Neural cell (in vitro differentiated cells): ENCODE measurements around the gene SOX18. TPM values are rescaled to one million over a fixed set of nuclear protein-coding genes. Genes with fewer than 3 reads are reported as not detected.

Source experiments
- H2AFZ ChIP-seq: fragments of 200-600, 300-800 bp; sonication (generic), shearing (Covaris generic); 2 replicates; pipeline ENCODE4 v1.6.0; 2014; ENCODE audit warnings: low read depth, mild to moderate bottlenecking, antibody characterized with exemption, low read length, moderate library complexity
- H3F3A ChIP-seq: fragments of 200-600 bp; shearing (Covaris generic); 2 replicates; pipeline ENCODE4 v1.6.1; 2016; ENCODE audit warnings: mild to moderate bottlenecking, moderate library complexity, mixed read lengths, antibody characterized with exemption, low read length; ENCODE audit not compliant: insufficient read depth, poor library complexity, severe bottlenecking
- H3K27ac ChIP-seq: fragments of 200-600, 300-800 bp; sonication (generic), shearing (Covaris generic); 2 replicates; pipeline ENCODE4 v1.5.1; 2014; ENCODE audit warnings: mild to moderate bottlenecking, low read length, moderate library complexity
- H3K27me3 ChIP-seq: fragments of 300-800, 200-600 bp; sonication (generic), shearing (Covaris generic); 2 replicates; pipeline ENCODE4 v1.6.0; 2014; ENCODE audit warnings: mild to moderate bottlenecking, low read depth, low read length, moderate library complexity; ENCODE audit not compliant: insufficient read depth
- H3K36me3 ChIP-seq: fragments of 300-800, 200-600 bp; sonication (generic), shearing (Covaris generic); 2 replicates; pipeline ENCODE4 v1.5.1; 2014; ENCODE audit warnings: mild to moderate bottlenecking, antibody characterized with exemption, low read length, moderate library complexity; ENCODE audit not compliant: insufficient read depth
- H3K4me2 ChIP-seq: fragments of 300-800, 200-600 bp; sonication (generic), shearing (Covaris generic); 2 replicates; pipeline ENCODE4 v1.6.0; 2014; ENCODE audit warnings: mild to moderate bottlenecking, low read length
- H3K4me3 ChIP-seq: fragments of 300-800, 200-600 bp; sonication (generic), shearing (Covaris generic); 2 replicates; pipeline ENCODE4 v1.5.1; 2014; ENCODE audit warnings: mild to moderate bottlenecking, low read length, moderate library complexity
- H3K79me2 ChIP-seq: fragments of 200-600 bp; shearing (Covaris generic); replicated peaks from 2 replicates; pipeline ENCODE4 v1.6.0; 2014; ENCODE audit warnings: mild to moderate bottlenecking, low read length, moderate library complexity; ENCODE audit not compliant: insufficient read depth
- H3K9ac ChIP-seq: fragments of 300-800, 200-600 bp; sonication (generic), shearing (Covaris generic); 2 replicates; pipeline ENCODE4 v1.6.1; 2016; ENCODE audit warnings: mild to moderate bottlenecking, low read length, mixed read lengths
- H3K9me2 ChIP-seq: fragments of 200-600 bp; shearing (Covaris generic); 2 replicates; pipeline ENCODE4 v1.6.1; 2016; ENCODE audit warnings: mild to moderate bottlenecking, low read length, mixed read lengths; ENCODE audit not compliant: insufficient read depth
- H3K9me3 ChIP-seq: fragments of 200-600, 300-800 bp; sonication (generic), shearing (Covaris generic); 2 replicates; pipeline ENCODE4 v1.6.1; 2016; ENCODE audit warnings: mild to moderate bottlenecking, mixed run types, low read length, moderate library complexity, mixed read lengths
- H4K20me1 ChIP-seq: fragments of 200-600 bp; shearing (Covaris generic); 2 replicates; pipeline ENCODE4 v1.6.1; 2016; ENCODE audit warnings: mild to moderate bottlenecking, mixed run types; ENCODE audit not compliant: insufficient read depth
- CTCF ChIP-seq: fragments of 450-650 bp; IDR thresholded peaks from 2 replicates; pipeline ENCODE4 v1.5.1; 2014; ENCODE audit warnings: antibody characterized with exemption, mild to moderate bottlenecking, moderate library complexity; ENCODE audit not compliant: poor library complexity, severe bottlenecking
- EP300 ChIP-seq: fragments of 450-650 bp; conservative IDR thresholded peaks from 2 replicates; pipeline ENCODE4 v1.6.1; 2014; ENCODE audit warnings: antibody characterized with exemption, mild to moderate bottlenecking, moderate library complexity; ENCODE audit not compliant: poor library complexity, severe bottlenecking
- EZH2 ChIP-seq: fragments of 200-600, 300-800 bp; shearing (Covaris generic), sonication (generic); IDR thresholded peaks from 2 replicates; pipeline ENCODE4 v1.6.1; 2014; ENCODE audit warnings: antibody characterized with exemption, low read length, borderline replicate concordance, mild to moderate bottlenecking; ENCODE audit not compliant: insufficient read depth, poor library complexity, severe bottlenecking
- MXI1 ChIP-seq: fragments of 450-650 bp; conservative IDR thresholded peaks from 2 replicates; pipeline ENCODE4 v1.6.1; 2014; ENCODE audit warnings: antibody characterized with exemption, mild to moderate bottlenecking; ENCODE audit not compliant: poor library complexity, severe bottlenecking
- POLR2AphosphoS5 ChIP-seq: IDR thresholded peaks from 2 replicates; pipeline ENCODE4 v1.6.1; 2012
- RAD21 ChIP-seq: fragments of 450-650 bp; conservative IDR thresholded peaks from 2 replicates; pipeline ENCODE4 v1.6.1; 2014; ENCODE audit warnings: antibody characterized with exemption, mild to moderate bottlenecking, moderate library complexity
- REST ChIP-seq: IDR thresholded peaks from 2 replicates; pipeline ENCODE4 v1.6.1; 2012; ENCODE audit warnings: borderline replicate concordance
- SMC3 ChIP-seq: fragments of 450-650 bp; conservative IDR thresholded peaks from 2 replicates; pipeline ENCODE4 v1.6.1; 2014; ENCODE audit warnings: antibody characterized with exemption, mild to moderate bottlenecking, moderate library complexity; ENCODE audit not compliant: poor library complexity
- TAF1 ChIP-seq: IDR thresholded peaks from 2 replicates; pipeline ENCODE4 v1.6.1; 2012; ENCODE audit warnings: low read depth
- polyA plus RNA-seq: library from polyadenylated mRNA; depleted of rRNA; stranded (reverse); fragments of >200 nt; gene quantifications from 2 replicates; pipeline ENCODE4 v1.2.3, GENCODE V29; 2014

Gene SOX18
- polyA plus RNA-seq, 1 donor from 2014 or later: 0.12 TPM

- TF ChIP-seq MXI1 (no peak), POLR2AphosphoS5 (no peak), RAD21 (no peak)
Measured at GRCh38 chr20:64056889-64057627, 7.6 kb upstream of the SOX18 start (continued).

GRCh38 chr20:64056639-64056888, 7.1 kb upstream of the SOX18 start:
- H4K20me1 ChIP-seq: no peaks in the 10 kb centered on the region
- H2AFZ ChIP-seq: no peak overlapping the region
- no peak overlapping the region for H3K9ac ChIP-seq
- no peaks in the 10 kb centered on the region for H3F3A ChIP-seq
- no peaks in the 10 kb centered on the region for H3K36me3 ChIP-seq
- H3K79me2 ChIP-seq: no peaks in the 10 kb centered on the region
- TF ChIP-seq EP300 (no peak), EZH2 (no peak), SMC3 (no peak), TAF1 (no peak), CTCF (no peak), RAD21 (no peak), REST (no peak), POLR2AphosphoS5 (no peak), MXI1 (no peak)
- no peak overlapping the region for H3K4me2 ChIP-seq
- peaks cover 8% of the 10 kb centered on the region for H3K27me3 ChIP-seq
- H3K27ac ChIP-seq: no peak overlapping the region
- H3K9me2 ChIP-seq: no peaks in the 10 kb centered on the region
- H3K4me3 ChIP-seq: no peak overlapping the region
- no peaks in the 10 kb centered on the region for H3K9me3 ChIP-seq

GRCh38 chr20:64055893-64056638, 6.6 kb upstream of the SOX18 start:
- no peak overlapping the region for H2AFZ ChIP-seq
- no peaks in the 10 kb centered on the region for H3K79me2 ChIP-seq
- no peak overlapping the region for H3K4me3 ChIP-seq
- H3K36me3 ChIP-seq: no peaks in the 10 kb centered on the region
- H3K9me2 ChIP-seq: no peaks in the 10 kb centered on the region
- no peaks in the 10 kb centered on the region for H3F3A ChIP-seq
- no peak overlapping the region for H3K4me2 ChIP-seq
- H4K20me1 ChIP-seq: no peaks in the 10 kb centered on the region
- H3K9ac ChIP-seq: no peak overlapping the region
- H3K9me3 ChIP-seq: no peaks in the 10 kb centered on the region
- H3K27me3 ChIP-seq: peaks cover 13% of the 10 kb centered on the region
- H3K27ac ChIP-seq: no peak overlapping the region
- TF ChIP-seq CTCF (no peak), SMC3 (no peak), EZH2 (no peak), EP300 (no peak), TAF1 (no peak), RAD21 (no peak), MXI1 (no peak)
